DND-41 (cell line): ENCODE data around the gene PVRIG.
"Not testable (repeated sequence)": the region's sequence is repeated elsewhere in the genome, so short reads cannot be mapped to it uniquely, and the experiment has no call there.

Source experiments
- EZH2 ChIP-seq: IDR thresholded peaks from 3 replicates; pipeline ENCODE4 v1.6.1; 2012; ENCODE audit warnings: borderline replicate concordance, low read depth, mild to moderate bottlenecking, moderate library complexity, low read length, inconsistent platforms; ENCODE audit not compliant: severe bottlenecking
- TF ChIP-seq, protein P1 (sequence below): IDR thresholded peaks from 2 replicates; pipeline ENCODE4 v1.5.1; 2012; ENCODE audit warnings: borderline replicate concordance, low read length, moderate library complexity, mild to moderate bottlenecking; ENCODE audit not compliant: poor library complexity, severe bottlenecking; ENCODE audit errors: extremely low read depth

DNA sequence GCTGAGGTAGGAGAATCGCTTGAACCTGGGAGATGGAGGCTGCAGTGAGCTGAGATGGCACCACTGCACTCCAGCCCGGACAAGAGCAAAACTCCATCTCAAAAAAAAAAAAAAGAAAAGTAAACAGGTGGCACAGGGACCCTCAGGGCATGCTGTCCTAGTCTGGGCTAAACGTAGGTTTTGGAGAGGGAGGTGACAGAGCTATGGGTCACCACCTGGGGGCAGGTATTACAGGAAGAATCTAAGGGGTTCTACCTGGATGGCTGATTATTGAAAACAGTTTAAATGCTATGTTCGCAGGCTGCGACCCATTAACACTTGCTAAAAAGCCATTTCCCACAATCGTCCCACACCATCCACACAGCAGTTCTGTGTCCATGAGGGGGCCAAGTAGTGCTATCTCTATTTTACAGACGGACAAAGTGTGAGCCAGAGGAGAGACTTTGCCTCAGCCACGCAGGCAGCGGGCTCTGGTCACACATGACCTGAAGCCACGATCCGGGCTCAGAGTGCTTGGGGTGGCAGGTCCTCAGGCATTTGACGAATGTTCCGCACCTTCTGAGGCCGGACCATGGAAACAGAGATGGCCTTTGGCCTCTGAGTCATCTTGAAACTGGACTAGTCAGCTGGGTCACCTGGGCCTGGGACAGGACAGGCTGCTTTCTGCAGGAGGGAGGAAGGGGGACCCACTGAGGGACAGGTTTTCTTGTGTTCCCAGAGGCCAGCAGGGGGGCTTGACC, 49.7 kb downstream of the PVRIG start:
- TF ChIP-seq, protein P1, sequence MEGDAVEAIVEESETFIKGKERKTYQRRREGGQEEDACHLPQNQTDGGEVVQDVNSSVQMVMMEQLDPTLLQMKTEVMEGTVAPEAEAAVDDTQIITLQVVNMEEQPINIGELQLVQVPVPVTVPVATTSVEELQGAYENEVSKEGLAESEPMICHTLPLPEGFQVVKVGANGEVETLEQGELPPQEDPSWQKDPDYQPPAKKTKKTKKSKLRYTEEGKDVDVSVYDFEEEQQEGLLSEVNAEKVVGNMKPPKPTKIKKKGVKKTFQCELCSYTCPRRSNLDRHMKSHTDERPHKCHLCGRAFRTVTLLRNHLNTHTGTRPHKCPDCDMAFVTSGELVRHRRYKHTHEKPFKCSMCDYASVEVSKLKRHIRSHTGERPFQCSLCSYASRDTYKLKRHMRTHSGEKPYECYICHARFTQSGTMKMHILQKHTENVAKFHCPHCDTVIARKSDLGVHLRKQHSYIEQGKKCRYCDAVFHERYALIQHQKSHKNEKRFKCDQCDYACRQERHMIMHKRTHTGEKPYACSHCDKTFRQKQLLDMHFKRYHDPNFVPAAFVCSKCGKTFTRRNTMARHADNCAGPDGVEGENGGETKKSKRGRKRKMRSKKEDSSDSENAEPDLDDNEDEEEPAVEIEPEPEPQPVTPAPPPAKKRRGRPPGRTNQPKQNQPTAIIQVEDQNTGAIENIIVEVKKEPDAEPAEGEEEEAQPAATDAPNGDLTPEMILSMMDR, result not testable (repeated sequence)
- TF ChIP-seq EZH2, result not testable (repeated sequence)
